ENCODE measurements around the gene TMEM37.

TMEM37 gene

GRCh38 chr2:119461811-119462210 is 30.2 kb downstream of the TMEM37 start:
- DNase-seq, result no peak

- no peak for DNase-seq
These were observed 30.9 kb downstream of the TMEM37 start for GRCh38 chr2:119462574-119462973.

GRCh38 chr2:119463136-119463535 is 31.5 kb downstream of the TMEM37 start:
- DNase-seq, result no peak

- DNase-seq, result no peak
These were observed 32.3 kb downstream of the TMEM37 start for GRCh38 chr2:119463990-119464389.

GRCh38 chr2:119464981-119465380 is 33.3 kb downstream of the TMEM37 start:
- no peak for DNase-seq

- no peak for DNase-seq
These were observed 34.0 kb downstream of the TMEM37 start for GRCh38 chr2:119465687-119466086.

- no peak for DNase-seq
These were observed 34.7 kb downstream of the TMEM37 start for GRCh38 chr2:119466373-119466772.

- DNase-seq, result no peak
These were observed 36.7 kb downstream of the TMEM37 start for GRCh38 chr2:119468154-119468955.

GRCh38 chr2:119469131-119469530 is 37.5 kb downstream of the TMEM37 start:
- no peak for DNase-seq

- no peak for DNase-seq
These were observed 38.1 kb downstream of the TMEM37 start for GRCh38 chr2:119469661-119470297.

GRCh38 chr2:119472749-119473148 is 41.1 kb downstream of the TMEM37 start:
- DNase-seq, result no peak

GRCh38 chr2:119473621-119474370 is 42.1 kb downstream of the TMEM37 start:
- DNase-seq, result no peak

GRCh38 chr2:119474371-119475224 is 42.9 kb downstream of the TMEM37 start:
- DNase-seq, result no peak

- no peak for DNase-seq
These were observed 43.7 kb downstream of the TMEM37 start for GRCh38 chr2:119475225-119475856.

GRCh38 chr2:119475857-119476244 is 44.2 kb downstream of the TMEM37 start:
- no peak for DNase-seq

GRCh38 chr2:119476301-119477112 is 44.9 kb downstream of the TMEM37 start:
- no peak for DNase-seq

GRCh38 chr2:119477113-119477505 is 45.5 kb downstream of the TMEM37 start:
- DNase-seq, result no peak

- no peak for DNase-seq
These were observed 46.7 kb downstream of the TMEM37 start for GRCh38 chr2:119478188-119478977.

- no peak for DNase-seq
These were observed 47.3 kb downstream of the TMEM37 start for GRCh38 chr2:119478978-119479295.

GRCh38 chr2:119480184-119480583 is 48.5 kb downstream of the TMEM37 start:
- no peak for DNase-seq

- DNase-seq, result no peak
These were observed 49.1 kb downstream of the TMEM37 start for GRCh38 chr2:119480718-119481142.
